ENCODE results near the gene C22orf42.
"Not testable (repeated sequence)": the region's sequence is repeated elsewhere in the genome, so short reads cannot be mapped to it uniquely, and the experiment has no call there.

The C22orf42 gene

GRCh38 chr22:32202539-32203180 lies 43.6 kb upstream of the C22orf42 start:
- Histone ChIP-seq H3K4me3 (ENCODE audit: low read length in 2 of 2) (peak overlapping the region in 1 of 2 donors; percentile 35), H3K9me3 (ENCODE audit: control insufficient read depth in 2 of 2, low read length in 2 of 2) (no peaks in the 10 kb centered on the region), H3K9ac (ENCODE audit: low read length in 2 of 2) (no peak overlapping the region), H3K27ac (ENCODE audit: low read length) (no peak overlapping the region), H3K27me3 (ENCODE audit: control insufficient read depth in 1 of 2, insufficient read depth in 2 of 2, low read length in 2 of 2) (peaks cover 12% of the 10 kb centered on the region in 2 donors), H3K36me3 (ENCODE audit: control insufficient read depth in 2 of 2, insufficient read depth in 2 of 2, low read length in 2 of 2) (no peaks in the 10 kb centered on the region), H3K4me1 (ENCODE audit: control insufficient read depth, insufficient read depth, low read length) (peaks cover 4% of the 10 kb centered on the region)

GRCh38 chr22:32202161-32202538 lies 43.0 kb upstream of the C22orf42 start:
- no peak overlapping the region for H3K27ac ChIP-seq (ENCODE audit: low read length)
- no peaks in the 10 kb centered on the region for H3K36me3 ChIP-seq (ENCODE audit: control insufficient read depth in 2 of 2, insufficient read depth in 2 of 2, low read length in 2 of 2)
- peak overlapping the region in 1 of 2 donors; percentile 35 for H3K4me3 ChIP-seq (ENCODE audit: low read length in 2 of 2)
- no peak overlapping the region for H3K9ac ChIP-seq (ENCODE audit: low read length in 2 of 2)
- H3K27me3 ChIP-seq (ENCODE audit: control insufficient read depth in 1 of 2, insufficient read depth in 2 of 2, low read length in 2 of 2), result peaks cover 12% of the 10 kb centered on the region in 2 donors
- peaks cover 4% of the 10 kb centered on the region for H3K4me1 ChIP-seq (ENCODE audit: control insufficient read depth, insufficient read depth, low read length)
- H3K9me3 ChIP-seq (ENCODE audit: control insufficient read depth in 2 of 2, low read length in 2 of 2), result no peaks in the 10 kb centered on the region

GRCh38 chr22:32200752-32201151 lies 41.6 kb upstream of the C22orf42 start:
- Histone ChIP-seq H3K27ac (ENCODE audit: low read length) (no peak overlapping the region), H3K4me3 (ENCODE audit: low read length in 2 of 2) (no peak overlapping the region), H3K9ac (ENCODE audit: low read length in 2 of 2) (no peak overlapping the region), H3K27me3 (ENCODE audit: control insufficient read depth in 1 of 2, insufficient read depth in 2 of 2, low read length in 2 of 2) (peaks cover 12 to 15% of the 10 kb centered on the region in 2 donors), H3K9me3 (ENCODE audit: control insufficient read depth in 2 of 2, low read length in 2 of 2) (no peaks in the 10 kb centered on the region), H3K36me3 (ENCODE audit: control insufficient read depth in 2 of 2, insufficient read depth in 2 of 2, low read length in 2 of 2) (no peaks in the 10 kb centered on the region), H3K4me1 (ENCODE audit: control insufficient read depth, insufficient read depth, low read length) (peaks cover 4% of the 10 kb centered on the region)

- Histone ChIP-seq H3K9me3 (ENCODE audit: control insufficient read depth in 2 of 2, low read length in 2 of 2) (no peaks in the 10 kb centered on the region), H3K27me3 (ENCODE audit: control insufficient read depth in 1 of 2, insufficient read depth in 2 of 2, low read length in 2 of 2) (peaks cover 12 to 15% of the 10 kb centered on the region in 2 donors), H3K27ac (ENCODE audit: low read length) (no peak overlapping the region), H3K4me1 (ENCODE audit: control insufficient read depth, insufficient read depth, low read length) (peaks cover 4% of the 10 kb centered on the region), H3K9ac (ENCODE audit: low read length in 2 of 2) (no peak overlapping the region), H3K4me3 (ENCODE audit: low read length in 2 of 2) (no peak overlapping the region), H3K36me3 (ENCODE audit: control insufficient read depth in 2 of 2, insufficient read depth in 2 of 2, low read length in 2 of 2) (no peaks in the 10 kb centered on the region)
These were observed 40.9 kb upstream of the C22orf42 start for GRCh38 chr22:32199961-32200360.

GRCh38 chr22:32199341-32199740 lies 40.2 kb upstream of the C22orf42 start:
- no peak overlapping the region for H3K4me3 ChIP-seq (ENCODE audit: low read length in 2 of 2)
- H3K4me1 ChIP-seq (ENCODE audit: control insufficient read depth, insufficient read depth, low read length), result peaks cover 4% of the 10 kb centered on the region
- peaks cover 8 to 15% of the 10 kb centered on the region in 2 donors for H3K27me3 ChIP-seq (ENCODE audit: control insufficient read depth in 1 of 2, insufficient read depth in 2 of 2, low read length in 2 of 2)
- no peaks in the 10 kb centered on the region for H3K9me3 ChIP-seq (ENCODE audit: control insufficient read depth in 2 of 2, low read length in 2 of 2)
- H3K36me3 ChIP-seq (ENCODE audit: control insufficient read depth in 2 of 2, insufficient read depth in 2 of 2, low read length in 2 of 2), result no peaks in the 10 kb centered on the region
- H3K27ac ChIP-seq (ENCODE audit: low read length), result no peak overlapping the region
- H3K9ac ChIP-seq (ENCODE audit: low read length in 2 of 2), result no peak overlapping the region

- H3K9ac ChIP-seq (ENCODE audit: low read length in 2 of 2); H3K27me3 ChIP-seq (ENCODE audit: control insufficient read depth in 1 of 2, insufficient read depth in 2 of 2, low read length in 2 of 2); H3K27ac ChIP-seq (ENCODE audit: low read length); H3K4me3 ChIP-seq (ENCODE audit: low read length in 2 of 2); H3K36me3 ChIP-seq (ENCODE audit: control insufficient read depth in 2 of 2, insufficient read depth in 2 of 2, low read length in 2 of 2); H3K9me3 ChIP-seq (ENCODE audit: control insufficient read depth in 2 of 2, low read length in 2 of 2); H3K4me1 ChIP-seq (ENCODE audit: control insufficient read depth, insufficient read depth, low read length): not testable (repeated sequence)
These were observed 38.6 kb upstream of the C22orf42 start for GRCh38 chr22:32197553-32198226.

- not testable (repeated sequence) for H3K27ac ChIP-seq (ENCODE audit: low read length); H3K9me3 ChIP-seq (ENCODE audit: control insufficient read depth in 2 of 2, low read length in 2 of 2); H3K4me3 ChIP-seq (ENCODE audit: low read length in 2 of 2); H3K9ac ChIP-seq (ENCODE audit: low read length in 2 of 2); H3K4me1 ChIP-seq (ENCODE audit: control insufficient read depth, insufficient read depth, low read length); H3K27me3 ChIP-seq (ENCODE audit: control insufficient read depth in 1 of 2, insufficient read depth in 2 of 2, low read length in 2 of 2); H3K36me3 ChIP-seq (ENCODE audit: control insufficient read depth in 2 of 2, insufficient read depth in 2 of 2, low read length in 2 of 2)
These were observed 36.8 kb upstream of the C22orf42 start for GRCh38 chr22:32195900-32196299.

GRCh38 chr22:32193346-32193745 lies 34.2 kb upstream of the C22orf42 start:
- H3K9me3 ChIP-seq (ENCODE audit: control insufficient read depth in 2 of 2, low read length in 2 of 2); H3K9ac ChIP-seq (ENCODE audit: low read length in 2 of 2); H3K27me3 ChIP-seq (ENCODE audit: control insufficient read depth in 1 of 2, insufficient read depth in 2 of 2, low read length in 2 of 2); H3K4me1 ChIP-seq (ENCODE audit: control insufficient read depth, insufficient read depth, low read length); H3K4me3 ChIP-seq (ENCODE audit: low read length in 2 of 2); H3K27ac ChIP-seq (ENCODE audit: low read length); H3K36me3 ChIP-seq (ENCODE audit: control insufficient read depth in 2 of 2, insufficient read depth in 2 of 2, low read length in 2 of 2): not testable (repeated sequence)

GRCh38 chr22:32191021-32191420 lies 31.9 kb upstream of the C22orf42 start:
- not testable (repeated sequence) for H3K9me3 ChIP-seq (ENCODE audit: control insufficient read depth in 2 of 2, low read length in 2 of 2); H3K4me3 ChIP-seq (ENCODE audit: low read length in 2 of 2); H3K9ac ChIP-seq (ENCODE audit: low read length in 2 of 2); H3K27ac ChIP-seq (ENCODE audit: low read length); H3K27me3 ChIP-seq (ENCODE audit: control insufficient read depth in 1 of 2, insufficient read depth in 2 of 2, low read length in 2 of 2); H3K36me3 ChIP-seq (ENCODE audit: control insufficient read depth in 2 of 2, insufficient read depth in 2 of 2, low read length in 2 of 2); H3K4me1 ChIP-seq (ENCODE audit: control insufficient read depth, insufficient read depth, low read length)

- H3K9ac ChIP-seq (ENCODE audit: low read length in 2 of 2), result no peak overlapping the region
- peaks cover 0 to 2% of the 10 kb centered on the region in 2 donors for H3K27me3 ChIP-seq (ENCODE audit: control insufficient read depth in 1 of 2, insufficient read depth in 2 of 2, low read length in 2 of 2)
- no peaks in the 10 kb centered on the region for H3K36me3 ChIP-seq (ENCODE audit: control insufficient read depth in 2 of 2, insufficient read depth in 2 of 2, low read length in 2 of 2)
- H3K4me3 ChIP-seq (ENCODE audit: low read length in 2 of 2), result no peak overlapping the region
- no peaks in the 10 kb centered on the region for H3K4me1 ChIP-seq (ENCODE audit: control insufficient read depth, insufficient read depth, low read length)
- no peaks in the 10 kb centered on the region for H3K9me3 ChIP-seq (ENCODE audit: control insufficient read depth in 2 of 2, low read length in 2 of 2)
- H3K27ac ChIP-seq (ENCODE audit: low read length), result no peak overlapping the region
These were observed 26.7 kb upstream of the C22orf42 start for GRCh38 chr22:32185821-32186220.

GRCh38 chr22:32183625-32184024 lies 24.5 kb upstream of the C22orf42 start:
- peaks cover 0 to 2% of the 10 kb centered on the region in 2 donors for H3K27me3 ChIP-seq (ENCODE audit: control insufficient read depth in 1 of 2, insufficient read depth in 2 of 2, low read length in 2 of 2)
- H3K9me3 ChIP-seq (ENCODE audit: control insufficient read depth in 2 of 2, low read length in 2 of 2), result no peaks in the 10 kb centered on the region
- no peaks in the 10 kb centered on the region for H3K4me1 ChIP-seq (ENCODE audit: control insufficient read depth, insufficient read depth, low read length)
- no peak overlapping the region for H3K27ac ChIP-seq (ENCODE audit: low read length)
- no peaks in the 10 kb centered on the region for H3K36me3 ChIP-seq (ENCODE audit: control insufficient read depth in 2 of 2, insufficient read depth in 2 of 2, low read length in 2 of 2)
- H3K9ac ChIP-seq (ENCODE audit: low read length in 2 of 2), result no peak overlapping the region
- no peak overlapping the region for H3K4me3 ChIP-seq (ENCODE audit: low read length in 2 of 2)

Measured in stomach smooth muscle (tissue), 2 donors.